ENCODE data around the gene ARFGAP2.

DNA sequence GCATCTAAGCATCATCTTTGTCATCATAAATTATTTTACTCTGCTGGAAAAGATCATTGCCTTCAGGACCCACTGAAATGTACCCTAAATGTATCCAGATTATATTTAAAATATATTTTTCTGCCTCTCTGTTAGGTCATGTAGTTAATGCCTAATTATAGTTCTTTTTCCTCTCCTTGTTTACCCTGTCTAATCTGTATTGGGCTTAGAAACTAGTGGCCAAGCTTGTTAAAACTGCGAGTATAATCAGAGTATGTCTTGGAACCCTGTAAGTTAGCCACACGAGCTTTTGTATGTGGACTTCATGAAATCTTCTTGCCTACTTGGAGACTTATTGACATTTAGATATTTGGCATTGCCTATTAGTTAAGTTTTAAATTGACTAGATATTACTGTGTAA is 55.6 kb downstream of the ARFGAP2 start:
- TF ChIP-seq, protein P1, sequence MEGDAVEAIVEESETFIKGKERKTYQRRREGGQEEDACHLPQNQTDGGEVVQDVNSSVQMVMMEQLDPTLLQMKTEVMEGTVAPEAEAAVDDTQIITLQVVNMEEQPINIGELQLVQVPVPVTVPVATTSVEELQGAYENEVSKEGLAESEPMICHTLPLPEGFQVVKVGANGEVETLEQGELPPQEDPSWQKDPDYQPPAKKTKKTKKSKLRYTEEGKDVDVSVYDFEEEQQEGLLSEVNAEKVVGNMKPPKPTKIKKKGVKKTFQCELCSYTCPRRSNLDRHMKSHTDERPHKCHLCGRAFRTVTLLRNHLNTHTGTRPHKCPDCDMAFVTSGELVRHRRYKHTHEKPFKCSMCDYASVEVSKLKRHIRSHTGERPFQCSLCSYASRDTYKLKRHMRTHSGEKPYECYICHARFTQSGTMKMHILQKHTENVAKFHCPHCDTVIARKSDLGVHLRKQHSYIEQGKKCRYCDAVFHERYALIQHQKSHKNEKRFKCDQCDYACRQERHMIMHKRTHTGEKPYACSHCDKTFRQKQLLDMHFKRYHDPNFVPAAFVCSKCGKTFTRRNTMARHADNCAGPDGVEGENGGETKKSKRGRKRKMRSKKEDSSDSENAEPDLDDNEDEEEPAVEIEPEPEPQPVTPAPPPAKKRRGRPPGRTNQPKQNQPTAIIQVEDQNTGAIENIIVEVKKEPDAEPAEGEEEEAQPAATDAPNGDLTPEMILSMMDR (IDR thresholded peaks at IDR 0.05): no peak
- TF ChIP-seq POLR2A (IDR thresholded peaks at IDR 0.05): no peak
